Measurements from ENCODE around the gene MOG. TPM values are rescaled to one million over a fixed set of nuclear protein-coding genes. Genes with fewer than 3 reads are reported as not detected.
A peak's percentile ranks its signal among the peaks of the same experiment; 100 is the strongest.

The MOG gene
- total RNA-seq, 1 experiment from 2014 or later, result not detected

DNA sequence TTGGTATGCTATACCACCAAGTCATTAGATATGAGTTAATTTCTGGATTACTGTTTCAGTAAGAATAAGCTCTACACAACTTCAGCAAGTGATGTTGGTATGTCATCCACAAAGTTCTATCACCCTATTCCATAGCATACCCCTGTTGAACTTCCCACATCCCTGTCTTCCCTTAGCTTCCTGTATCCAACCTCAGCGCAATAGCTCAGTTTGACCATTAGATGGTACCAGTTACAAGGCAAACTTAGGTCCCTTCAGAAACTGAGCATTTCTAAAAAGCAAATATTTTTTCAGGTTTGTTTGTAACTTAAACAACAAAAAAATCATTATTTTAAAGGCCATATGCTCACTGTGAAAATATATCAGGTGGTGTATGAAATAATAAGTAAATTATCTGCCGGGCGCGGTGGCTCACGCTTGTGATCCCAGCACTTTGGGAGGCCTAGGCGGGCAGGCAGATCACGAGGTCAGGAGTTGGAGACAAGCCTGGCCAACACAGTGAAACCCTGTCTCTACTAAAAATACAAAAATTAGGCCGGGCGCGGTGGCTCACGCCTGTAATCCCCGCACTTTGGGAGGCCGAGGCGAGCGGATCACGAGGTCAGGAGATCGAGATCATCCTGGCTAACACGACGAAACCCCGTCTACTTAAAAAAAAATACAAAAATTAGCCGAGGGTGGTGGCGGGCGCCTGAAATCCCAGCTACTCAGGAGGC lies 8.8 kb upstream of the MOG start:
- Mint-ChIP-seq H3K9me3 (ENCODE audit: unreplicated experiment) (no peaks in the 10 kb centered on the region), H3K4me3 (ENCODE audit: unreplicated experiment) (no peak overlapping the region), H3K36me3 (ENCODE audit: insufficient read depth, unreplicated experiment) (peaks cover 7% of the 10 kb centered on the region), H3K4me1 (ENCODE audit: low read depth, unreplicated experiment) (peaks cover 7% of the 10 kb centered on the region), H3K27ac (ENCODE audit: unreplicated experiment) (no peak overlapping the region), H3K27me3 (ENCODE audit: insufficient read depth, unreplicated experiment) (no peaks in the 10 kb centered on the region)
- intact Hi-C loops (cut with micrococcal nuclease; ENCODE audit: unreplicated experiment), result loop anchor here (1.0 kb wide), 1 partner anchor 48 kb away; no protein-coding TSS in a partner anchor
- H3K4me1 ChIP-seq, result 0 out of 2 replicates have a peak, but pooled peaks cover 3% of the 10 kb centered on the region
- POLR2A ChIA-PET, result no interaction called here
- no peak overlapping the region for H3K4me3 ChIP-seq (ENCODE audit: low read depth, low read length)
- CTCF ChIA-PET, result interaction anchor here (0.5 to 1.2 kb wide), 11 partner anchors 15 to 1977 kb away, joined by 3 to 30 read pairs (median 4); partner anchors contain the start of gene GABBR1
- no peaks in the 10 kb centered on the region for H3K9me3 ChIP-seq
- TF ChIP-seq, protein P1, sequence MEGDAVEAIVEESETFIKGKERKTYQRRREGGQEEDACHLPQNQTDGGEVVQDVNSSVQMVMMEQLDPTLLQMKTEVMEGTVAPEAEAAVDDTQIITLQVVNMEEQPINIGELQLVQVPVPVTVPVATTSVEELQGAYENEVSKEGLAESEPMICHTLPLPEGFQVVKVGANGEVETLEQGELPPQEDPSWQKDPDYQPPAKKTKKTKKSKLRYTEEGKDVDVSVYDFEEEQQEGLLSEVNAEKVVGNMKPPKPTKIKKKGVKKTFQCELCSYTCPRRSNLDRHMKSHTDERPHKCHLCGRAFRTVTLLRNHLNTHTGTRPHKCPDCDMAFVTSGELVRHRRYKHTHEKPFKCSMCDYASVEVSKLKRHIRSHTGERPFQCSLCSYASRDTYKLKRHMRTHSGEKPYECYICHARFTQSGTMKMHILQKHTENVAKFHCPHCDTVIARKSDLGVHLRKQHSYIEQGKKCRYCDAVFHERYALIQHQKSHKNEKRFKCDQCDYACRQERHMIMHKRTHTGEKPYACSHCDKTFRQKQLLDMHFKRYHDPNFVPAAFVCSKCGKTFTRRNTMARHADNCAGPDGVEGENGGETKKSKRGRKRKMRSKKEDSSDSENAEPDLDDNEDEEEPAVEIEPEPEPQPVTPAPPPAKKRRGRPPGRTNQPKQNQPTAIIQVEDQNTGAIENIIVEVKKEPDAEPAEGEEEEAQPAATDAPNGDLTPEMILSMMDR (IDR thresholded peaks at IDR 0.05; ENCODE audit: insufficient read depth in 1 of 2, low read depth in 1 of 2, low read length in 1 of 2, severe bottlenecking in 1 of 2, unreplicated experiment in 1 of 2), result peak; percentile 64 to 65
- no peaks in the 10 kb centered on the region for H3K36me3 ChIP-seq (ENCODE audit: control insufficient read depth, insufficient read depth, low read length)
- no peaks in the 10 kb centered on the region for H3K27me3 ChIP-seq (replicated peaks; ENCODE audit: control insufficient read depth, insufficient read depth, low read length)
- BruUV-seq (replicated peaks), result no TSS peak
- DNase-seq, result peak in 1 of 2 experiments; percentile 11

- intact Hi-C loops (cut with micrococcal nuclease; ENCODE audit: unreplicated experiment), result loop anchor here (2.0 kb wide), 2 partner anchors 99 to 185 kb away; no protein-coding TSS in a partner anchor
- Mint-ChIP-seq H3K36me3 (ENCODE audit: insufficient read depth, unreplicated experiment) (peaks cover 7% of the 10 kb centered on the region), H3K4me3 (ENCODE audit: unreplicated experiment) (peak overlapping the region; percentile 76), H3K27me3 (ENCODE audit: insufficient read depth, unreplicated experiment) (no peaks in the 10 kb centered on the region), H3K27ac (ENCODE audit: unreplicated experiment) (peak overlapping the region; percentile 63), H3K9me3 (ENCODE audit: unreplicated experiment) (no peaks in the 10 kb centered on the region), H3K4me1 (ENCODE audit: low read depth, unreplicated experiment) (peaks cover 7% of the 10 kb centered on the region)
- POLR2A ChIA-PET, result no interaction called here
- CTCF ChIA-PET, result interaction anchor here (0.7 to 1.8 kb wide), 19 partner anchors 8 to 452 kb away, joined by 3 to 18 read pairs (median 4); no protein-coding TSS in a partner anchor
- H3K4me3 ChIP-seq (ENCODE audit: low read depth, low read length), result peak overlapping the region; percentile 41
- no peaks in the 10 kb centered on the region for H3K27me3 ChIP-seq (replicated peaks; ENCODE audit: control insufficient read depth, insufficient read depth, low read length)
- no TSS peak for BruUV-seq (replicated peaks)
- no peaks in the 10 kb centered on the region for H3K9me3 ChIP-seq
- 0 out of 2 replicates have a peak, but pooled peaks cover 3% of the 10 kb centered on the region for H3K4me1 ChIP-seq
- TF ChIP-seq, protein P1 (IDR thresholded peaks at IDR 0.05; ENCODE audit: insufficient read depth in 1 of 2, low read depth in 1 of 2, low read length in 1 of 2, severe bottlenecking in 1 of 2, unreplicated experiment in 1 of 2), result peak; percentile 69 to 91
- no peaks in the 10 kb centered on the region for H3K36me3 ChIP-seq (ENCODE audit: control insufficient read depth, insufficient read depth, low read length)
- peak; percentile 95 to 96 for DNase-seq
These were observed 6.9 kb upstream of the MOG start for GRCh38 chr6:29649701-29650673.
